H54 (cell line): ENCODE measurements around the gene FSTL4.
"Not testable (repeated sequence)": the region's sequence is repeated elsewhere in the genome, so short reads cannot be mapped to it uniquely, and the experiment has no call there.

Experiments used
- DNase-seq: peaks from one replicate; pipeline ENCODE4 v3.0.0; 2011; ENCODE audit warnings: low spot score, mixed read lengths; ENCODE audit not compliant: insufficient read length
- FAIRE-seq: peaks from 3 replicates; lab custom pipeline; 2011; peaks lifted over from hg19 to GRCh38; lab: Jason Lieb, UNC
- POLR2A ChIP-seq: IDR thresholded peaks from 2 replicates; pipeline ENCODE4 v1.6.1; 2011; ENCODE audit warnings: low read depth, mild to moderate bottlenecking, low read length

FSTL4 gene

DNA sequence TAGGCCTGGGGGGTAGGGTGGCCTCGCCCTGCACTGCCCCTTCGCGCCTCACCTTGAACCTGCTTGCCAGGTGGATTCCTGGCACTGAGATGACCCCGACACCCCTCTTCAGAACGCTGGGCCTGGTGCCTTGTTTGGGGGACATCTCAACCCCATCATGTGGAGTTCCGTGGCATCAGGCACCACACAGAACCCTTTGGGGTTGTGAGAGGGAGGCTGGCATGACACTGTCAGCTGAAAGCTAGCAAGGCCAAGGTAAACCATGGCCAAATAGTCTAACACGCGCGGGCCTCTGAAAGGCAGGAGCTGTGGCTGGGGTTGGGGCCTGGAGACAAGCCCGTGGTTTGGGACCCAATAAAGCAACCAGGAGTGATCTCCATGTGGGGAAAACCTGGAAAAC, 163.2 kb downstream of the FSTL4 start:
- TF ChIP-seq POLR2A, result no peak
- DNase-seq, result no peak

GRCh38 chr5:133446440-133446839, 165.9 kb downstream of the FSTL4 start:
- DNase-seq, result no peak
- no peak for TF ChIP-seq POLR2A
- no peak for FAIRE-seq

More for the DNA sequence above, 163.2 kb downstream of the FSTL4 start:
- no peak for FAIRE-seq

DNA sequence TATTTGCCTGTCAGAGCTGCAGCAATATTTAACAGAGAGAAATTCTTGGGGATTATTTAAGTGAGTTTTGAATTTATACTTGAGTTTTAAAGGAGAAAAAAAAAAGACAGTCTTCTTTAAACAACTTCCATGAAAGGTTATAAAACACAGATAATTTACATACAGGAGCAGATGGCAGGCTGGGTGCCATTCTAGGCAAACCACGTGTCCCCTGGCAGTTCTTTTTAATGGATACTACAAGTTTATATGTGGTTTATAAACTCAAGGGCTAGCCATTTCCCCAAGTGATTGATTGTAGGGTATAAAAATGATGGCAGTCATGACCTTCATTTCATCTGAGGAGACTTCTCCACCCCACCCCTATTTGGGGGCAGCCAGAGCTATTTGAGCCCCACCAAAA, 166.6 kb downstream of the FSTL4 start:
- no peak for DNase-seq
- no peak for FAIRE-seq
- TF ChIP-seq POLR2A, result no peak

- DNase-seq, FAIRE-seq: not testable (repeated sequence)
These were observed 167.1 kb downstream of the FSTL4 start for GRCh38 chr5:133445204-133445603.

DNA sequence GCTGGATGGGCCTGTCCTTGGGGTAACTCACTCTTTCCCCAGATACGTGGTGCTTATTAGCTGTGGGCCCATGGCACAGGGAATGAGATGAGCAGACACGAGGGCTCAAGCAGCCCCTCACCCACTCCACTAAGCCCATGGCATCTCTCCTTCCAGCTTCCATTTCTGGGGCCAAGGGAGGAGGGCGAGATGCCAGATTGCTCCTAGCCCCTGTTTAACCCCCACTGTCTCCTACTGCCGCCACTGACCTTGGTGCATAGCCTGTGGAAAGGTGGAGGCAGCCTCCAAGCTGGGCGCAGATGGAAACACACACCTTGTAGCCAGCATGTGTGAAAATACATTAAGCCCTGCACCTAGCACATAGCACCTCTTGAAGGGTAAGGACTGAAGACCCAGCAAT, 167.6 kb downstream of the FSTL4 start:
- DNase-seq (no peak), FAIRE-seq (no peak)
- no peak for TF ChIP-seq POLR2A

- FAIRE-seq (no peak), DNase-seq (no peak)
- TF ChIP-seq POLR2A, result no peak
These were observed 171.1 kb downstream of the FSTL4 start for GRCh38 chr5:133441166-133441815.

- no peak for TF ChIP-seq POLR2A
- FAIRE-seq (no peak), DNase-seq (no peak)
These were observed 171.8 kb downstream of the FSTL4 start for GRCh38 chr5:133440467-133441115.

- no peak for TF ChIP-seq POLR2A
- DNase-seq, result no peak
- FAIRE-seq, result no peak
These were observed 172.5 kb downstream of the FSTL4 start for GRCh38 chr5:133439859-133440258.

DNA sequence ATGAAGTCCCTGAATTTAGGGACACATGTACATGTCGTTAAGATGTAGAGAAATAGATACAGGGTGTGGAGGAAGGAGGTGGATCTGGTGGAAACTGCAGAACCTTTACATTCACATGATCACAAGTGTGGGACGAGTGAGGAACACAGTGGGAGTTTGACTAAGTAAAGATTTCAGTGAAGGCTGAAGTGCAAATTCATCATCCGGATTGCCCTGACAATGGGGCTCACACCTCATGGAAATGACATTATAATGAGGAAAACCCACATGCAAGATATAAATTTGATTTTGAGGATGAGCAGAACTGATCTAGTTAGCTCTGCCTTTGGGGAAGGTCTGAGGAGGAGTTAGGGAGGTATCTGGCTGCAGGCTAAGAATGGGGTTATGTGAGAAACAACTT, 173.9 kb downstream of the FSTL4 start:
- no peak for TF ChIP-seq POLR2A
- DNase-seq (no peak), FAIRE-seq (no peak)

DNA sequence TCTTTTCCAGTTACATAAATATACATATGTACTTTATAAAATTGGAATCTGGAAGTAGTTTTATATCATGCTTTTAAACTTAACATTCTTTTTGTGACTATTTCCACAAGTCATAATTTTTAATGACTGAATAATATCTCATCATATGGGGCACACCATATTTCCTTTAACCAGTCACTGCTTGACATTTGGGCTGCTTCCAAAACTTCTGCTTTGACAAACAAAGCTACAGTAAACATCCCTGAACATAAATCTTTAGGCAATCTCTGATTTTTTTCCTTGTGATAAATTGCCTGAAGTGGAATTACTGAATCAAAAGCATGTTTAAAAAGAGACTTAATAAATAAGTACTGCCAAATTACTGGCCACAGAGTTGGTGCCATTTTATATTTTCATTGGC, 178.0 kb downstream of the FSTL4 start:
- DNase-seq (no peak), FAIRE-seq (no peak)
- TF ChIP-seq POLR2A, result no peak

DNA sequence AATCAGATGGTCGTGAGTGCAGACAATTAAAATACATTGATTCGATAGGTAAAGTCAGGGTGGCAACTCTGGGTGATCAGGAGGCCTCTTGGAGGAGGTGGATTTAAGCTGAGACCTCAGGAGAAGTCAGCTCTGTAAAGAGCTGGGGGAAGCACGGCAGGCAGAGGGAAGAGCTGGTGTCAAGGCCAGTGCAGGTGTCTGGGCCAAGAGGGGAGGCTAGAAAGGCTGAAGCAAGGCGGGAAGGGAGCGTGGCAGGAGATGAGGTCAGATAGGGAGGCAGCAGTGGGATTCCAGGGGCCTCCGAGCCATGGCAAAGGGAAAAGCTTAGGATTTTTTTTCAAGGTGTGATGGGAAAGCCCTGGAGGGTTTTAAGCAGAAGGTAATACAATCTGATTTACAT, 178.7 kb downstream of the FSTL4 start:
- no peak for FAIRE-seq
- no peak for TF ChIP-seq POLR2A
- no peak for DNase-seq

- FAIRE-seq, result no peak
- no peak for DNase-seq
- no peak for TF ChIP-seq POLR2A
These were observed 179.3 kb downstream of the FSTL4 start for GRCh38 chr5:133432956-133433532.

DNA sequence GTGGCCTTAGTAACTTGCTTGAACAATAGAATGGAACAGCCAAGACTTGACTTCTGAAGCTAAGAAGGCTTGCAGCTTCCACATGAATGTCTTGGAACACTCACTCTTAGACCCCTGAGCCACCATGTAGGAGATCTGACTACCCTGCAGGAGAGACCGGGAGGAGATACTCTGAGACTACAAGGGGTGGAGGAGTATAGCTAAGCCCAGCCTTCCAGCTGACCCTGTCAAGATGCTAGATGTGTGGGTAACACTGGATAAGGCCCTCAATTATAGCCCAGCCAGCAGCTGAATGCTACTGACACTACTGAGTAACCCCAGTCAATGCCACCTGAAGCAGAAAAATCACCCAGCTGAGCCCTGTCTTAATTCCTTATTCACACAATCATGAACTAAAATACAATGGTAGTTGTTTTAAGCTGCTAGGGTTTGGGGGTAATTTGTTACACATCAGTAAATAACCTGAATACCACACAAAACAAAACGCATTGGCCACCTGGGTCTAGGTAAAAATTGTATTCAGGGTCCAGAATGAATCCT, 180.9 kb downstream of the FSTL4 start:
- no peak for FAIRE-seq
- no peak for TF ChIP-seq POLR2A
- no peak for DNase-seq

- no peak for DNase-seq
- FAIRE-seq, result no peak
- TF ChIP-seq POLR2A, result no peak
These were observed 182.2 kb downstream of the FSTL4 start for GRCh38 chr5:133430095-133430494.

GRCh38 chr5:133429046-133429445, 183.3 kb downstream of the FSTL4 start:
- DNase-seq (no peak), FAIRE-seq (no peak)
- no peak for TF ChIP-seq POLR2A
